ENCODE results near the gene MPPE1. TPM values are rescaled to one million over a fixed set of nuclear protein-coding genes. Genes with fewer than 3 reads are reported as not detected.
A peak's percentile ranks its signal among the peaks of the same experiment; 100 is the strongest.

The MPPE1 gene
- total and polyA plus RNA-seq, 9 of the 15 experiments (the other 6 are each of a cell fraction or from before 2014, with no cell fraction given) = 10.7 to 19.5 (median 13.3) TPM

- peak overlapping the region; percentile 82 to 91 for H3K9ac ChIP-seq (ENCODE audit: insufficient read depth in 1 of 2, low read depth in 2 of 2, low read length in 2 of 2)
- BruUV-seq (replicated peaks) = no TSS peak
- peaks cover 2% of the 10 kb centered on the region; the same call in 1 of the 3 replicates for H3K79me2 ChIP-seq (ENCODE audit: control insufficient read depth, insufficient read depth, low read length)
- ATAC-seq (no peak), FAIRE-seq (no peak), DNase-seq (ENCODE audit: extremely low read depth in 1 of 4, low spot score in 3 of 4) (no peak)
- peak overlapping the region; percentile 89 for H3K4me2 ChIP-seq (ENCODE audit: insufficient read depth, low read length)
- ChIA-PET CTCF (ENCODE audit: low intra/inter-chr PET ratio) (no interaction called here), POLR2A (no interaction called here)
- H3K4me1 ChIP-seq (replicated peaks in 1 of 2; ENCODE audit: control insufficient read depth in 2 of 2, insufficient read depth in 2 of 2, low read length in 2 of 2) = peaks cover 13 to 23% of the 10 kb centered on the region in 2 experiments; a peak in 4 of 5 replicates
- H3K27me3 ChIP-seq (ENCODE audit: control insufficient read depth in 2 of 2, insufficient read depth in 2 of 2, low read length in 2 of 2) = no peaks in the 10 kb centered on the region
- no peaks in the 10 kb centered on the region for H3K9me1 ChIP-seq (ENCODE audit: control insufficient read depth, insufficient read depth, low read length)
- peak overlapping the region; percentile 95 for H2AFZ ChIP-seq (ENCODE audit: low read depth, low read length)
- 49% methylated on average over 20 of the region's 20 CpGs for WGBS (ENCODE audit: insufficient coverage, low coverage, missing lambda C conversion rate)
- intact Hi-C loops (cut with micrococcal nuclease) = no loop called here
- H3K36me3 ChIP-seq (ENCODE audit: control insufficient read depth, insufficient read depth, low read length) = peaks cover 4% of the 10 kb centered on the region; the same call in 2 of the 3 replicates
- H3K4me3 ChIP-seq = peak overlapping the region; percentile 72
- in situ Hi-C loops (cut with MboI) = loop anchor here (10.0 kb wide), 1 partner anchor 1128 kb away; no protein-coding TSS in a partner anchor
- H3K9me3 ChIP-seq (replicated peaks; ENCODE audit: control insufficient read depth, insufficient read depth, low read depth, low read length) = no peaks in the 10 kb centered on the region
- H4K20me1 ChIP-seq (replicated peaks; ENCODE audit: control insufficient read depth, insufficient read depth, low read length) = peaks cover 6% of the 10 kb centered on the region; the same call in 1 of the 2 replicates
- no peak overlapping the region; the same call in 2 of the 3 replicates for H3K27ac ChIP-seq (ENCODE audit: extremely low read depth, low read depth, low read length)
- TF ChIP-seq TARDBP (IDR thresholded peaks at IDR 0.05) (no peak), NCOA4 (IDR thresholded peaks at IDR 0.05; ENCODE audit: partially characterized antibody) (no peak), ATF3 (IDR thresholded peaks at IDR 0.05) (peak; percentile 58), ATF3 (CRISPR knock-in tag; conservative IDR thresholded peaks at IDR 0.05) (no peak), SAFB2 (IDR thresholded peaks at IDR 0.05; ENCODE audit: borderline replicate concordance, low read depth, low read length, severe bottlenecking) (no peak), ZNF785 (CRISPR knock-in tag; IDR thresholded peaks at IDR 0.05) (no peak), ZNF318 (IDR thresholded peaks at IDR 0.05; ENCODE audit: borderline replicate concordance in 1 of 2, low read depth in 1 of 2) (no peak)
Observed at GRCh38 chr18:11906926-11907874, 917 bp downstream of the MPPE1 start.
